K562 (cell line): ENCODE results near the gene GALE. TPM values are rescaled to one million over a fixed set of nuclear protein-coding genes. Genes with fewer than 3 reads are reported as not detected.

ENCODE experiments used
- ATAC-seq: fragments of 200-7000 bp; cut with Tn5 transposase; 3 replicates; pipeline ENCODE4 v1.9.1; 2020; ENCODE audit warnings: moderate library complexity
- BruUV-seq: library from RNA; stranded (reverse); fragments of 400-500 nt; replicated peaks from 2 replicates; lab custom pipeline; 2021; lab: Mats Ljungman, UMichigan
- CTCF ChIA-PET: fragments of 300-600 bp; formaldehyde crosslinking; extraction: SDS; loops from one replicate; lab custom pipeline; 2021; ENCODE audit warnings: low intra/inter-chr PET ratio; lab: Yijun Ruan, JAX
- POLR2A ChIA-PET: fragments of 300-600, 350-650 bp; sonication (Branson Sonifier 250); formaldehyde crosslinking; extraction: SDS; loops from one replicate; lab custom pipeline; 2021; ENCODE audit warnings: antibody characterized with exemption, inconsistent platforms; lab: Yijun Ruan, JAX
- DNase-seq, 4 experiments: peaks; one replicate each; pipeline versions ENCODE4 v3.0.0 to v3.0.0-alpha.2; 2011 to 2018; ENCODE audit warnings: low spot score in 3 of 4, mixed read lengths in 3 of 4; ENCODE audit errors: extremely low read depth in 1 of 4
- FAIRE-seq: peaks from 2 replicates; lab custom pipeline; 2011; peaks lifted over from hg19 to GRCh38; lab: Jason Lieb, UNC
- H2AFZ ChIP-seq: 2 replicates; pipeline ENCODE4 v1.6.0; 2011; ENCODE audit warnings: low read depth, low read length, control low read depth, inconsistent platforms
- H3K27ac ChIP-seq: fragments of 200-600 bp; 3 replicates; pipeline ENCODE4 v1.8.0; 2011; ENCODE audit warnings: low read depth, mild to moderate bottlenecking, control low read depth, inconsistent platforms, low read length, moderate library complexity, mixed read lengths; ENCODE audit errors: extremely low read depth
- H3K27me3 ChIP-seq, 2 experiments: fragments of 300-600 bp in 1 of 2; 2 replicates in 1 of 2; 3 replicates in 1 of 2; pipeline versions ENCODE4 v1.6.0 to v1.8.0; 2011; ENCODE audit warnings: inconsistent platforms in 2 of 2, low read length in 2 of 2, mild to moderate bottlenecking in 1 of 2, mixed read lengths in 1 of 2, moderate library complexity in 1 of 2; ENCODE audit not compliant: control insufficient read depth in 2 of 2, insufficient read depth in 2 of 2
- H3K36me3 ChIP-seq: fragments of 300-600 bp; 3 replicates; pipeline ENCODE4 v1.8.0; 2011; ENCODE audit warnings: mild to moderate bottlenecking, low read length, inconsistent platforms; ENCODE audit not compliant: control insufficient read depth, insufficient read depth
- H3K4me1 ChIP-seq, 2 experiments: fragments of 200-600 bp in 1 of 2; replicated peaks in 1 of 2; 2 replicates in 1 of 2; 3 replicates in 1 of 2; pipeline versions ENCODE4 v1.5.1 to v1.8.0; 2011; ENCODE audit warnings: inconsistent platforms in 2 of 2, low read length in 2 of 2, mild to moderate bottlenecking in 1 of 2, mixed read lengths in 1 of 2, moderate library complexity in 1 of 2; ENCODE audit not compliant: control insufficient read depth in 2 of 2, insufficient read depth in 2 of 2
- H3K4me2 ChIP-seq: 2 replicates; pipeline ENCODE4 v1.6.1; 2011; ENCODE audit warnings: low read length, control low read depth, inconsistent platforms, mixed read lengths; ENCODE audit not compliant: insufficient read depth
- H3K4me3 ChIP-seq: fragments of 200-600 bp; sonication (generic), shearing (Covaris generic); 2 replicates; pipeline ENCODE4 v1.5.1; 2016; ENCODE audit warnings: control low read depth, inconsistent platforms
- H3K79me2 ChIP-seq: fragments of 200-600 bp; 3 replicates; pipeline ENCODE4 v1.8.0; 2011; ENCODE audit warnings: low read length, inconsistent platforms; ENCODE audit not compliant: control insufficient read depth, insufficient read depth
- H3K9ac ChIP-seq, 2 experiments: 2 replicates each; pipeline versions ENCODE4 v1.6.0 to v1.6.1; 2011; ENCODE audit warnings: low read depth in 2 of 2, low read length in 2 of 2, control low read depth in 1 of 2, inconsistent platforms in 1 of 2, mild to moderate bottlenecking in 1 of 2, mixed read lengths in 1 of 2; ENCODE audit not compliant: insufficient read depth in 1 of 2
- H3K9me1 ChIP-seq: one replicate; pipeline ENCODE4 v1.6.0; 2011; ENCODE audit warnings: inconsistent platforms, mild to moderate bottlenecking, low read length, moderate library complexity; ENCODE audit not compliant: control insufficient read depth, insufficient read depth
- H3K9me3 ChIP-seq: replicated peaks from 2 replicates; pipeline ENCODE4 v1.5.1; 2011; ENCODE audit warnings: low read depth, low read length, inconsistent platforms; ENCODE audit not compliant: control insufficient read depth, insufficient read depth
- H4K20me1 ChIP-seq: replicated peaks from 2 replicates; pipeline ENCODE4 v1.6.1; 2011; ENCODE audit warnings: low read length, inconsistent platforms, mixed read lengths; ENCODE audit not compliant: control insufficient read depth, insufficient read depth
- FOXJ2 ChIP-seq: fragments of 200-800 bp; sonication (Bioruptor generic); IDR thresholded peaks from 2 replicates; pipeline ENCODE4 v1.6.1; 2016; ENCODE audit warnings: missing genetic modification characterization, missing compliant biosample characterization
- HINFP ChIP-seq: fragments of 450-650 bp; conservative IDR thresholded peaks from 2 replicates; pipeline ENCODE4 v1.6.1; 2016; ENCODE audit warnings: missing genetic modification characterization, low read depth, mild to moderate bottlenecking, control low read depth, missing compliant biosample characterization
- KDM1A ChIP-seq, 2 experiments: fragments of 450-650 bp; IDR thresholded peaks; 2 replicates each; pipeline ENCODE4 v1.6.1; 2016; ENCODE audit warnings: mild to moderate bottlenecking in 2 of 2
- MNT ChIP-seq, 2 experiments: fragments of 450-650 bp; conservative IDR thresholded peaks; 2 replicates each; pipeline ENCODE4 v1.6.1; 2017; ENCODE audit warnings: mild to moderate bottlenecking in 2 of 2, moderate library complexity in 2 of 2
- NFIC ChIP-seq: fragments of 450-650 bp; IDR thresholded peaks from 2 replicates; pipeline ENCODE4 v1.6.1; 2017; ENCODE audit warnings: mild to moderate bottlenecking, inconsistent platforms
- RFX1 ChIP-seq: fragments of 450-650 bp; IDR thresholded peaks from 2 replicates; pipeline ENCODE4 v1.6.1; 2016; ENCODE audit warnings: mild to moderate bottlenecking, moderate library complexity
- TBL1XR1 ChIP-seq, 2 experiments: IDR thresholded peaks; 2 replicates each; pipeline ENCODE4 v1.6.1; 2012; ENCODE audit warnings: improper control_type of control experiment in 2 of 2, low read length in 2 of 2, mild to moderate bottlenecking in 1 of 2
- ZBTB7A ChIP-seq: IDR thresholded peaks from 2 replicates; pipeline ENCODE4 v1.6.1; 2011; ENCODE audit warnings: low read depth, mild to moderate bottlenecking, low read length, moderate library complexity, borderline replicate concordance; ENCODE audit not compliant: control insufficient read depth
- ZNF24 ChIP-seq: fragments of 450-650 bp; IDR thresholded peaks from 2 replicates; pipeline ENCODE4 v1.6.1; 2016
- WGBS: fragments of 100-300 bp; shearing (Covaris generic); methylation state at CpG from one replicate; pipeline ENCODE4 v1.1.6; 2016; ENCODE audit warnings: low coverage, mixed read lengths; ENCODE audit not compliant: insufficient coverage; ENCODE audit errors: missing lambda C conversion rate; 5-methylcytosine and 5-hydroxymethylcytosine counted together
- in situ Hi-C: fragments of 300-500 bp; cut with MboI; formaldehyde crosslinking; loops from 4 replicates; pipeline ENCODE4 v1.15.0; 2018; ENCODE audit warnings: inconsistent platforms, mixed read lengths
- intact Hi-C: fragments of 100-400 bp; cut with micrococcal nuclease; formaldehyde crosslinking; loops from 2 replicates; pipeline ENCODE4 v1.14.2; 2022
- polyA plus RNA-seq, 8 experiments: library from polyadenylated mRNA; depleted of rRNA in 4 of 8; stranded (reverse) in 5 of 8; unstranded in 3 of 8; fragments of >200 nt; fragmentation: Nextera tagmentation in 2 of 8; fragmentation: Illumina TruSeq in 1 of 8; extraction: Ambion mirVana in 2 of 8; extraction: Trizol in 1 of 8; gene quantifications; 2 replicates each; pipeline versions ENCODE4 v1.2.1 to v1.2.3, GENCODE V29; 2011 to 2014; ENCODE audit warnings: inconsistent platforms in 1 of 8, missing spikeins in 1 of 8
- total RNA-seq, 7 experiments: library from RNA; depleted of rRNA in 6 of 7; stranded (reverse); fragments of >200 nt in 6 of 7; fragmentation: Illumina TruSeq in 2 of 7; extraction: Trizol in 2 of 7; gene quantifications; 2 replicates each; pipeline versions ENCODE4 v1.2.1 to v1.2.3, GENCODE V29; 2011 to 2021; ENCODE audit warnings: low replicate concordance in 1 of 7
- TF ChIP-seq, protein P1 (sequence below): sonication (generic); formaldehyde crosslinking; IDR thresholded peaks from 2 replicates; pipeline ENCODE4 v1.8.1; 2023; ENCODE audit warnings: missing genetic modification reagents, mild to moderate bottlenecking, borderline replicate concordance
- TF ChIP-seq, protein P2 (sequence below): fragments of 200-800 bp; sonication (Bioruptor generic); IDR thresholded peaks from 2 replicates; pipeline ENCODE4 v1.6.1; 2017; ENCODE audit warnings: missing genetic modification characterization, missing compliant biosample characterization

Gene GALE
- total and polyA plus RNA-seq, 9 of the 15 experiments (the other 6 are each of a cell fraction or from before 2014, with no cell fraction given), result 8.4 to 139 (median 88.3) TPM

DNA sequence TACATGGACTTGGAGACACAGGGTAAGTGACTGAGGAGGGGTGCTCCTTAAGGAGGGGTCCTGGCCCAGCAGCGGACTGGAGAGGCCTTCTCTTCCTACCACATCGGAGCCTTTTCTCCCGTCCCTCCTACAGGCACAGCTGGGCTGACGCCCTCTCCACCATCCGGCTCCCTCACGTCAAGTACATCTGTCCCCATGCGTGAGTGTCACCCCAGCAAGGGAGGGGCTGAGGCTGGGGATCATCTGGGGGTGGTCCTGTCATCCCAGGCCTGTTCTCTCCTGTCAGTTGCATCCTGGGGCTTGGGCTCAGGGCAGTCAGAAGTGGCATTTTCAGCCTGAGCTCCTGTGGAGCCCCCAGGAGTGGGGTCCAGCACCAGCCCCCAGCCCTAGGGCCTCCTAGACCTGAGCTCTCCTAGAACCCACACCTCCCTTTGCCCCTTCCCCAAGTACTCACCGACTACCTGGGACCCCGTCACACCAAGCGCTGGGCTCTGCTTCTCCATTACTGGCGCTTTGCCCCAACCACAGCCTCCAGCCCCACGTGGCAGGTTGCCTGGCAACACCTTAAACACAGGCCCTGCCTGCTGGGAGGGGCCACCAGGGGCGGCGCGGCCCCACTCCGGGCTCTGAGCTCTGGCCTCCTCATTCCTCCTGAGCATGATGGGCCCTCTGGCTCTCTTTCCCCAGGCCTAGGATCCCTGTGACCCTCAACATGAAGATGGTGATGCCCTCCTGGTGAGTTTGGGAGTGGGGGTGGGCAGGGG is 7.4 kb downstream of the GALE start:
- intact Hi-C loops, result no loop called here
- in situ Hi-C loops, result no loop called here
- 55% methylated on average over 16 of the region's 16 CpGs for WGBS
- no peaks in the 10 kb centered on the region for H3K9me3 ChIP-seq
- H3K9ac ChIP-seq, result peak overlapping the region in 1 of 2 experiments; percentile 92; a peak in 3 of 4 replicates
- H3K9me1 ChIP-seq, result peaks cover 5% of the 10 kb centered on the region
- H3K79me2 ChIP-seq, result peaks cover 29% of the 10 kb centered on the region
- ChIA-PET POLR2A (interaction anchor here (0.6 to 10.2 kb wide), 7 partner anchors 8 to 254 kb away, joined by 3 to 197 read pairs (median 4); partner anchors contain the start of genes GALE and PITHD1), CTCF (no interaction called here)
- ATAC-seq, result peak; percentile 12; the same call in 2 of the 3 replicates
- H3K4me2 ChIP-seq, result peak overlapping the region; percentile 20; the same call in 1 of the 2 replicates
- H2AFZ ChIP-seq, result no peak overlapping the region
- BruUV-seq, result no TSS peak
- no peak overlapping the region for H3K4me3 ChIP-seq
- peaks cover 31 to 52% of the 10 kb centered on the region in 2 experiments for H3K4me1 ChIP-seq
- FAIRE-seq, result peak; percentile 69
- H3K27ac ChIP-seq, result peak overlapping the region; percentile 38; the same call in 2 of the 3 replicates
- DNase-seq, result peak; percentile 73 to 78 (median 78)
- H4K20me1 ChIP-seq, result peaks cover 3% of the 10 kb centered on the region; the same call in 1 of the 2 replicates
- peaks cover 60% of the 10 kb centered on the region for H3K36me3 ChIP-seq
- no peaks in the 10 kb centered on the region for H3K27me3 ChIP-seq
- no peak for TF ChIP-seq TBL1XR1 (IDR thresholded peaks at IDR 0.05; ENCODE audit: low read length in 2 of 2)
- TF ChIP-seq KDM1A (IDR thresholded peaks at IDR 0.05), result no peak
- no peak for TF ChIP-seq ZNF24
- TF ChIP-seq NFIC, result peak; percentile 41
- TF ChIP-seq MNT (conservative IDR thresholded peaks at IDR 0.05), result peak; percentile 98
- TF ChIP-seq RFX1, result peak; percentile 93
- TF ChIP-seq ZBTB7A, result 0 out of 2 replicates have a peak, but pooled peaks have one; percentile 12
- TF ChIP-seq, protein P1, sequence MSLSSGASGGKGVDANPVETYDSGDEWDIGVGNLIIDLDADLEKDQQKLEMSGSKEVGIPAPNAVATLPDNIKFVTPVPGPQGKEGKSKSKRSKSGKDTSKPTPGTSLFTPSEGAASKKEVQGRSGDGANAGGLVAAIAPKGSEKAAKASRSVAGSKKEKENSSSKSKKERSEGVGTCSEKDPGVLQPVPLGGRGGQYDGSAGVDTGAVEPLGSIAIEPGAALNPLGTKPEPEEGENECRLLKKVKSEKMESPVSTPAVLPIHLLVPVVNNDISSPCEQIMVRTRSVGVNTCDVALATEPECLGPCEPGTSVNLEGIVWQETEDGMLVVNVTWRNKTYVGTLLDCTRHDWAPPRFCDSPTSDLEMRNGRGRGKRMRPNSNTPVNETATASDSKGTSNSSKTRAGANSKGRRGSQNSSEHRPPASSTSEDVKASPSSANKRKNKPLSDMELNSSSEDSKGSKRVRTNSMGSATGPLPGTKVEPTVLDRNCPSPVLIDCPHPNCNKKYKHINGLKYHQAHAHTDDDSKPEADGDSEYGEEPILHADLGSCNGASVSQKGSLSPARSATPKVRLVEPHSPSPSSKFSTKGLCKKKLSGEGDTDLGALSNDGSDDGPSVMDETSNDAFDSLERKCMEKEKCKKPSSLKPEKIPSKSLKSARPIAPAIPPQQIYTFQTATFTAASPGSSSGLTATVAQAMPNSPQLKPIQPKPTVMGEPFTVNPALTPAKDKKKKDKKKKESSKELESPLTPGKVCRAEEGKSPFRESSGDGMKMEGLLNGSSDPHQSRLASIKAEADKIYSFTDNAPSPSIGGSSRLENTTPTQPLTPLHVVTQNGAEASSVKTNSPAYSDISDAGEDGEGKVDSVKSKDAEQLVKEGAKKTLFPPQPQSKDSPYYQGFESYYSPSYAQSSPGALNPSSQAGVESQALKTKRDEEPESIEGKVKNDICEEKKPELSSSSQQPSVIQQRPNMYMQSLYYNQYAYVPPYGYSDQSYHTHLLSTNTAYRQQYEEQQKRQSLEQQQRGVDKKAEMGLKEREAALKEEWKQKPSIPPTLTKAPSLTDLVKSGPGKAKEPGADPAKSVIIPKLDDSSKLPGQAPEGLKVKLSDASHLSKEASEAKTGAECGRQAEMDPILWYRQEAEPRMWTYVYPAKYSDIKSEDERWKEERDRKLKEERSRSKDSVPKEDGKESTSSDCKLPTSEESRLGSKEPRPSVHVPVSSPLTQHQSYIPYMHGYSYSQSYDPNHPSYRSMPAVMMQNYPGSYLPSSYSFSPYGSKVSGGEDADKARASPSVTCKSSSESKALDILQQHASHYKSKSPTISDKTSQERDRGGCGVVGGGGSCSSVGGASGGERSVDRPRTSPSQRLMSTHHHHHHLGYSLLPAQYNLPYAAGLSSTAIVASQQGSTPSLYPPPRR (CRISPR knock-in tag), result no peak
- peak; percentile 87 for TF ChIP-seq FOXJ2
- no peak for TF ChIP-seq HINFP
- TF ChIP-seq, protein P2, sequence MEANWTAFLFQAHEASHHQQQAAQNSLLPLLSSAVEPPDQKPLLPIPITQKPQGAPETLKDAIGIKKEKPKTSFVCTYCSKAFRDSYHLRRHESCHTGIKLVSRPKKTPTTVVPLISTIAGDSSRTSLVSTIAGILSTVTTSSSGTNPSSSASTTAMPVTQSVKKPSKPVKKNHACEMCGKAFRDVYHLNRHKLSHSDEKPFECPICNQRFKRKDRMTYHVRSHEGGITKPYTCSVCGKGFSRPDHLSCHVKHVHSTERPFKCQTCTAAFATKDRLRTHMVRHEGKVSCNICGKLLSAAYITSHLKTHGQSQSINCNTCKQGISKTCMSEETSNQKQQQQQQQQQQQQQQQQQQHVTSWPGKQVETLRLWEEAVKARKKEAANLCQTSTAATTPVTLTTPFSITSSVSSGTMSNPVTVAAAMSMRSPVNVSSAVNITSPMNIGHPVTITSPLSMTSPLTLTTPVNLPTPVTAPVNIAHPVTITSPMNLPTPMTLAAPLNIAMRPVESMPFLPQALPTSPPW (CRISPR knock-in tag), result peak; percentile 74
